HCT116 (cell line): ENCODE measurements around the gene SMG6. TPM values are rescaled to one million over a fixed set of nuclear protein-coding genes. Genes with fewer than 3 reads are reported as not detected.

Experiments
- ATAC-seq: fragments of 200-7000 bp; cut with Tn5 transposase; 2 replicates; pipeline ENCODE4 v1.9.1; 2020; ENCODE audit warnings: mild to moderate bottlenecking, moderate library complexity
- BruUV-seq: library from RNA; stranded (reverse); fragments of 400-500 nt; replicated peaks from 2 replicates; lab custom pipeline; 2021; lab: Mats Ljungman, UMichigan
- CTCF ChIA-PET: fragments of 300-600 bp; sonication (Branson Sonifier 250); formaldehyde crosslinking; loops from one replicate; lab custom pipeline; 2021; ENCODE audit warnings: antibody characterized with exemption; lab: Charles Lee
- POLR2A ChIA-PET: fragments of 300-600, 350-600 bp; sonication (Branson Sonifier 250); formaldehyde crosslinking; loops from one replicate; lab custom pipeline; 2021; ENCODE audit warnings: antibody characterized with exemption; lab: Charles Lee
- RAD21 ChIA-PET, 2 experiments: fragments of 300-600 bp; sonication (Branson Sonifier 250); formaldehyde crosslinking; loops; one replicate each; lab custom pipeline; 2023; ENCODE audit warnings: low total read pairs in 2 of 2; ENCODE audit not compliant: uncharacterized antibody in 2 of 2, unreplicated experiment in 2 of 2, low non-redundant PET in 1 of 2; lab: Charles Lee
- DNase-seq: peaks from one replicate; pipeline ENCODE4 v3.0.0-alpha.2; 2010; ENCODE audit warnings: low read depth, low spot score
- H2AFZ ChIP-seq: fragments of 200-600 bp; shearing (Covaris generic), sonication (generic); 2 replicates; pipeline ENCODE4 v1.6.1; 2017; ENCODE audit warnings: low read depth, mixed run types, mixed read lengths, antibody characterized with exemption, low read length; ENCODE audit not compliant: poor library complexity, severe bottlenecking
- H3K27ac ChIP-seq: 2 replicates; pipeline ENCODE4 v1.5.1; 2012; ENCODE audit warnings: low read depth, low read length
- H3K27me3 ChIP-seq: fragments of 200-600 bp; sonication (generic); 2 replicates; pipeline ENCODE4 v1.6.1; 2016; ENCODE audit warnings: mixed run types, low read length, mixed read lengths; ENCODE audit not compliant: insufficient read depth
- H3K36me3 ChIP-seq, 2 experiments: fragments of 200-500 bp in 1 of 2; fragments of 200-600 bp in 1 of 2; sonication (Bioruptor generic) in 1 of 2; sonication (generic) in 1 of 2; 2 replicates each; pipeline versions ENCODE4 v1.5.1 to v1.6.1; 2014 to 2016; ENCODE audit warnings: low read length in 2 of 2, inconsistent platforms in 1 of 2, mixed read lengths in 1 of 2, mixed run types in 1 of 2; ENCODE audit not compliant: insufficient read depth in 2 of 2, control insufficient read depth in 1 of 2
- H3K4me1 ChIP-seq, 2 experiments: fragments of 200-600 bp in 1 of 2; sonication (generic) in 1 of 2; 2 replicates each; pipeline versions ENCODE4 v1.5.1 to v1.6.1; 2012 to 2017; ENCODE audit warnings: low read length in 2 of 2, inconsistent platforms in 1 of 2, mild to moderate bottlenecking in 1 of 2, mixed read lengths in 1 of 2, mixed run types in 1 of 2, moderate library complexity in 1 of 2; ENCODE audit not compliant: insufficient read depth in 2 of 2, control insufficient read depth in 1 of 2
- H3K4me2 ChIP-seq: fragments of 200-600 bp; sonication (generic); 2 replicates; pipeline ENCODE4 v1.6.1; 2017; ENCODE audit warnings: mixed run types, low read length, mixed read lengths
- H3K4me3 ChIP-seq, 2 experiments: fragments of 200-600 bp in 1 of 2; sonication (generic) in 1 of 2; replicated peaks in 1 of 2; 2 replicates each; pipeline ENCODE4 v1.5.1; 2011 to 2016; ENCODE audit warnings: low read length in 2 of 2, control low read depth in 1 of 2, low read depth in 1 of 2, mild to moderate bottlenecking in 1 of 2, mixed read lengths in 1 of 2, mixed run types in 1 of 2
- H3K79me2 ChIP-seq: fragments of 200-600 bp; sonication (generic); 2 replicates; pipeline ENCODE4 v1.6.1; 2017; ENCODE audit warnings: mild to moderate bottlenecking, mixed run types, low read length, moderate library complexity, mixed read lengths; ENCODE audit not compliant: insufficient read depth
- H3K9ac ChIP-seq: fragments of 200-600 bp; sonication (generic); 2 replicates; pipeline ENCODE4 v1.6.1; 2016; ENCODE audit warnings: low read length, mixed read lengths
- H3K9me2 ChIP-seq: fragments of 200-600 bp; sonication (generic), shearing (Covaris generic); 2 replicates; pipeline ENCODE4 v1.6.1; 2017; ENCODE audit warnings: mixed run types, mild to moderate bottlenecking, moderate library complexity; ENCODE audit not compliant: insufficient read depth
- H3K9me3 ChIP-seq, 2 experiments: fragments of 200-500 bp in 1 of 2; fragments of 200-600 bp in 1 of 2; sonication (Bioruptor generic) in 1 of 2; sonication (generic) in 1 of 2; 2 replicates each; pipeline ENCODE4 v1.6.1; 2014 to 2017; ENCODE audit warnings: low read length in 2 of 2, mixed read lengths in 2 of 2, inconsistent platforms in 1 of 2, low read depth in 1 of 2, mild to moderate bottlenecking in 1 of 2, mixed run types in 1 of 2, moderate library complexity in 1 of 2; ENCODE audit not compliant: control insufficient read depth in 1 of 2, insufficient read depth in 1 of 2
- H4K20me1 ChIP-seq: fragments of 200-600 bp; sonication (generic), shearing (Covaris generic); 2 replicates; pipeline ENCODE4 v1.6.1; 2017; ENCODE audit warnings: mixed run types, mild to moderate bottlenecking, moderate library complexity; ENCODE audit not compliant: insufficient read depth
- ATF3 ChIP-seq: IDR thresholded peaks from 2 replicates; pipeline ENCODE4 v1.6.1; 2012
- CEBPB ChIP-seq: IDR thresholded peaks from 2 replicates; pipeline ENCODE4 v1.6.1; 2012; ENCODE audit warnings: low read depth
- EGR1 ChIP-seq: IDR thresholded peaks from 2 replicates; pipeline ENCODE4 v1.6.1; 2012; ENCODE audit warnings: low read depth
- MAX ChIP-seq: IDR thresholded peaks from 2 replicates; pipeline ENCODE4 v1.6.1; 2012
- TCF7L2 ChIP-seq: IDR thresholded peaks from 2 replicates; pipeline ENCODE4 v1.7.0; 2011; ENCODE audit warnings: borderline replicate concordance, inconsistent platforms; ENCODE audit not compliant: insufficient read depth, insufficient read length; ENCODE audit errors: extremely low read depth
- intact Hi-C: fragments of 100-400 bp; cut with micrococcal nuclease; formaldehyde crosslinking; loops from 2 replicates; pipeline ENCODE4 v1.10.0; 2022
- total RNA-seq: library from RNA; stranded (reverse); gene quantifications from one replicate; pipeline ENCODE4 v1.2.1, GENCODE V29; 2021; ENCODE audit not compliant: unreplicated experiment

Gene SMG6
- total RNA-seq, 1 experiment from 2014 or later: 23.1 TPM

- Histone ChIP-seq H3K4me2 (no peak overlapping the region), H3K27ac (no peak overlapping the region), H3K9me2 (no peaks in the 10 kb centered on the region), H3K9me3 (no peaks in the 10 kb centered on the region), H4K20me1 (no peaks in the 10 kb centered on the region), H3K27me3 (no peaks in the 10 kb centered on the region), H3K4me1 (peaks cover 0 to 21% of the 10 kb centered on the region in 2 experiments; a peak in 3 of 4 replicates), H3K4me3 (no peak overlapping the region), H3K36me3 (no peaks in the 10 kb centered on the region), H3K79me2 (no peaks in the 10 kb centered on the region), H2AFZ (no peak overlapping the region), H3K9ac (no peak overlapping the region)
- POLR2A ChIA-PET: no interaction called here
- BruUV-seq: no TSS peak
- ATAC-seq (no peak), DNase-seq (no peak)
- CTCF ChIA-PET: interaction anchor here (1.2 to 8.0 kb wide), 3 partner anchors 84 to 185 kb away, joined by 5 to 200 read pairs (median 12); no protein-coding TSS in a partner anchor
- RAD21 ChIA-PET: interaction anchor here in 1 of 2 experiments (2.1 kb wide), 1 partner anchor 185 kb away, joined by 21 read pairs; no protein-coding TSS in a partner anchor
- no peak for TF ChIP-seq EGR1
- no peak for TF ChIP-seq MAX
- no peak for TF ChIP-seq CEBPB
- no peak for TF ChIP-seq ATF3
- no peak for TF ChIP-seq TCF7L2
- intact Hi-C loops: no loop called here
Observed at GRCh38 chr17:2059547-2060384, 243.8 kb downstream of the SMG6 start.
